HUES64 (cell line): ENCODE measurements around the gene CACNA1S.

Experiments
- H3K27ac ChIP-seq: 2 replicates; pipeline ENCODE4 v1.7.0; 2013; ENCODE audit warnings: low read depth, low read length, inconsistent platforms
- H3K27me3 ChIP-seq: 2 replicates; pipeline ENCODE4 v1.6.1; 2013; ENCODE audit warnings: mild to moderate bottlenecking, low read length; ENCODE audit not compliant: insufficient read depth
- H3K36me3 ChIP-seq: 2 replicates; pipeline ENCODE4 v1.6.1; 2013; ENCODE audit warnings: mild to moderate bottlenecking, low read length; ENCODE audit not compliant: insufficient read depth
- H3K4me1 ChIP-seq: 2 replicates; pipeline ENCODE4 v1.6.1; 2013; ENCODE audit warnings: mild to moderate bottlenecking, low read length, moderate library complexity; ENCODE audit not compliant: insufficient read depth
- H3K4me3 ChIP-seq: 2 replicates; pipeline ENCODE4 v1.5.1; 2013; ENCODE audit warnings: mild to moderate bottlenecking, low read length, moderate library complexity
- H3K9ac ChIP-seq: 2 replicates; pipeline ENCODE4 v1.6.1; 2013; ENCODE audit warnings: mild to moderate bottlenecking, low read depth, low read length
- H3K9me3 ChIP-seq: 2 replicates; pipeline ENCODE4 v1.6.1; 2013; ENCODE audit warnings: low read depth, low read length; ENCODE audit not compliant: insufficient read depth
- WGBS: fragments of 150-250, 120-280 bp; methylation state at CpG from one replicate; pipeline ENCODE4 v1.1.7; 2013; ENCODE audit warnings: missing lambda C conversion rate; 5-methylcytosine and 5-hydroxymethylcytosine counted together

CACNA1S gene

DNA sequence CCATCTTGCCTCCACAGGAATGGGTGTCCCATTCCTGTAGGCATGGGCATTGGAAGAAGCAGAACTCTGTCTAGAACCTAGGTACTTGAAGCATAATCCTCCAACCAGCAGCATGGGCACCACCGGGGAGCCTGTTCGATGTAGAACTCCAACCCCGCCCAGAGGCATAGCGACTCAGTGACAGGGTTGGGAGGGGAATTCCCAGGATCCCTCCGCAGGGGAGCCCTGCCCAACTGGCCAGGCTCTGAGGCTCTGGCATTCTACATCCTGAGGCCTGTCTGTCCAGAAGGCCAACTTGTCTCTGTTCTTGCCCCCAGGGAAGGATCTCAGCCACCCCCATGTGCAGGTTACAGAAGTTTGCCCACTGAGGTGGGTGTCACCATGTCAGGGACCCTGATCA is 38.2 kb downstream of the CACNA1S start:
- no peaks in the 10 kb centered on the region for H3K27me3 ChIP-seq
- no peaks in the 10 kb centered on the region for H3K36me3 ChIP-seq
- H3K9me3 ChIP-seq: no peaks in the 10 kb centered on the region
- H3K27ac ChIP-seq: no peak overlapping the region
- no peaks in the 10 kb centered on the region for H3K4me1 ChIP-seq
- 83% methylated on average over 5 of the region's 5 CpGs for WGBS
- no peak overlapping the region for H3K4me3 ChIP-seq
- H3K9ac ChIP-seq: no peak overlapping the region

DNA sequence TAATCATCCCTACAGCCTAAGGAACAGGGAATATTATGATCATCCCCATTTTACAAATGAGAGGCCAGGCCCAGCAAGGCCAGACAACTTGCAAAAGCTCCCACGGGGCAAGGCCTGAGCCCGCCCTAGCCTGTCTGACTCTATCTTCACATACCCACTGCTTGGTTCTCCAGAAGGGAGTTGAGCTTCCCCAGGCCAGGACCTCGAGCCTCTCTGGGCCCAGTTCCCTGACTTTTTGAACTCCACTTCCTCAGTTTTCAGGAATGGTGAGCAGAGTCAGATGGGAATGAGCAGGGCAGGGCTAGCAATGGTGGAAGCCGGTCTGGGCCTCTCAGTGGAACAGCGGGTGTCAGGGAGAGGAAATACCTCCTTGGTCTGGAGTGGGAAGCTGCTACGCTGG is 39.3 kb downstream of the CACNA1S start:
- Histone ChIP-seq H3K27ac (no peak overlapping the region), H3K27me3 (no peaks in the 10 kb centered on the region), H3K36me3 (no peaks in the 10 kb centered on the region), H3K9me3 (no peaks in the 10 kb centered on the region), H3K9ac (no peak overlapping the region), H3K4me1 (no peaks in the 10 kb centered on the region), H3K4me3 (no peak overlapping the region)
- WGBS: 93% methylated on average over 6 of the region's 6 CpGs

DNA sequence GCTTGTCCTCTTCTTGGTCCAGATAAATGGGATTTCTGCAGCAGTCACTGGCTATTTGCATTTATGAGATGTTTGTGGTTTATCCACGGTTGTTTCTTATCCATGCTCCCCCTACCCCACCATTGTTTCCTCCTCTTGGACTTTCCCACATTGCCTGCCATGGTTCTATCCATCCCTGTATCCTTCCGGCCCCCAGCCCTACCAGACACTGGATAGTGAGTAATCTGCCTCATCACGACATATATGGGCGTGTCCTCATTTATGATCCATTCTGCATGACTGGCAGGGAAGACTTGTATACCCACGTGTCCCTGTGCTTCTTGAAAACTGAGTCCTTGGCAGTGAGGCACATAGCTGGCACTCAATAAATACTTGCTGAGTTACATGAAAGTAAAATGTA is 40.1 kb downstream of the CACNA1S start:
- Histone ChIP-seq H3K9ac (no peak overlapping the region), H3K27ac (no peak overlapping the region), H3K4me3 (no peak overlapping the region), H3K36me3 (no peaks in the 10 kb centered on the region), H3K4me1 (no peaks in the 10 kb centered on the region), H3K9me3 (no peaks in the 10 kb centered on the region), H3K27me3 (no peaks in the 10 kb centered on the region)
- WGBS: 76% methylated on average over 5 of the region's 5 CpGs

DNA sequence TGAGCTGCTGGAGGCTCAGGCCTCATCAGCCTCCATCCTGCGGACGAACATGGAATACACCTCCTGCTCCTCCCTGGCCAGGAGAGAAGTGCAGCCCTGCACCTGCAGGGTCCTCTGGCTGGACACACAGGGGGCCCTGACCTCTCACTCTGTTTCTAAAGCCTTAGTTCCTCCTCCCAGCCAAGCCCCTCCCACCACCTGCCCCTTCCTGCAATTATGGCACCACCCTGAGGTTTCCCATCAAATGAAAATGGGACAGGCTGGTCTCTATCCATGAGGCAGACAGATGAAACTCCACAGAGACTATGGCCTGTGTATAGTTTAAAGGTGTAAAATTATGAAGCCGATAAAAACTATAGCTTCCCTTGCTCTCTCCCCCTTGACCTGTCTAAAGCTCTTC is 42.6 kb downstream of the CACNA1S start:
- H3K4me3 ChIP-seq: no peak overlapping the region
- H3K36me3 ChIP-seq: no peaks in the 10 kb centered on the region
- H3K27ac ChIP-seq: no peak overlapping the region
- no peaks in the 10 kb centered on the region for H3K27me3 ChIP-seq
- 97% methylated on average over 3 of the region's 3 CpGs for WGBS
- no peaks in the 10 kb centered on the region for H3K4me1 ChIP-seq
- H3K9ac ChIP-seq: no peak overlapping the region
- no peaks in the 10 kb centered on the region for H3K9me3 ChIP-seq

DNA sequence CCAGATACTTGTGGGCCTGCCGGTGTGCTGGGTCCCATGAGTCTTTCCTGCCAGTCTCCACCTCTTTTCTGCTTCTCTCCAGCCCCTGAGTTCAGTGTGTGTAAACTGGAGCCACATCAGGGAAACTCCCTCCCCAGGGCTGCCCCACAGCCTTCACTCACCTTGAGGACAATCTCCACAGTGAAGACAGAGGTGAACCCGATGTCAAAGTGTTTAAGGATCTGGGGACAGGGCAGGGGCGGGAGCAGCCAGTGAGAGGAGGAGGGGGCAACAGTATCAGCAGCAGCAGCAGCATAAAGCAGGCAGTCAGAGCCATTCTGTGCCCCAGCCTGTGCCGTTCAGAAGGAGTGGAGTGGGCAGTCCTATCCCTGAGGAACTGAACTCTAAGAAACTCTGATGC is 43.2 kb downstream of the CACNA1S start:
- no peak overlapping the region for H3K27ac ChIP-seq
- H3K9ac ChIP-seq: no peak overlapping the region
- no peaks in the 10 kb centered on the region for H3K9me3 ChIP-seq
- WGBS: 71% methylated on average over 4 of the region's 4 CpGs
- no peak overlapping the region for H3K4me3 ChIP-seq
- H3K4me1 ChIP-seq: no peaks in the 10 kb centered on the region
- no peaks in the 10 kb centered on the region for H3K36me3 ChIP-seq
- H3K27me3 ChIP-seq: no peaks in the 10 kb centered on the region

DNA sequence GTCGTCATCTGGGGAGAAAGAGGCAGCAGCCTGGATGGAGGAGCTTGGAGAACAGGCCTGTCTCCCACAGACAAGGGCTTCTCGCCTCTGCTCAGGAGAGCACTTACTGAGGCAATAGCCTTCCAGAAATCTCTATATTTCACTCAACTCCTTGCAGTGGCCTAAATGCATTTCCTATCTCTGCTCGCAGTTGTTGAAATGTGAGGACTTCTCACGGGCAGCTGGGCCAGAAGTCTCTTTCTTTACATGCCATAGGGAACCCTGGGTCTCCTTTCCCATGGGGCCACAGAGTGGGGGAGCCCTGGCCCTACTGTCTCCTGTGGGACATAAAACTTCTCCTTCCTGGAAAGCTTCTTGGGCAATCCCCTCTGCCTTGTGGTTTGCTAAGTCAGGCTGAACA is 45.2 kb downstream of the CACNA1S start:
- H3K9me3 ChIP-seq: no peaks in the 10 kb centered on the region
- no peak overlapping the region for H3K4me3 ChIP-seq
- H3K4me1 ChIP-seq: peaks cover 5% of the 10 kb centered on the region; the same call in 1 of the 2 replicates
- no peaks in the 10 kb centered on the region for H3K36me3 ChIP-seq
- no peak overlapping the region for H3K9ac ChIP-seq
- WGBS: 88% methylated on average over 4 of the region's 4 CpGs
- H3K27me3 ChIP-seq: no peaks in the 10 kb centered on the region
- no peak overlapping the region for H3K27ac ChIP-seq

DNA sequence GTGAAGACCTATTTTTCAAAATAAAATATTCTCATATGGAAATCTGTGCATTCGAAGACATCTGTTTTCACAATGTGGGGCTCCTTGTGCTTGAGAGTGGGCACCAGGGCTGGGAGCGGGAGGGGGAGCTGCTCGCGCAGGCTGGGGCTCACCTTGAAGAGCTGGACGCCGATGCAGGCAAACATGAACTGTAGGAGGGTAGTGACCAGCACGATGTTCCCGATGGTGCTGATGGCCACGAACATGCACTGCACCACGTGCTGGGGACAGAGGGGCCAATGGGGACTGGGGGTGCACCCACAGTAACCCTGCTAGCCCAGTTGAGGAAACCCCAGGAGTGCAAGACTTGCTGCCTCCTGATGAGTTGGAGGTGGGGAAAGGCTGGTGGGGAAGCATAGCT is 46.5 kb downstream of the CACNA1S start:
- peaks cover 5% of the 10 kb centered on the region; the same call in 1 of the 2 replicates for H3K4me1 ChIP-seq
- no peak overlapping the region for H3K9ac ChIP-seq
- H3K27me3 ChIP-seq: no peaks in the 10 kb centered on the region
- no peaks in the 10 kb centered on the region for H3K9me3 ChIP-seq
- 94% methylated on average over 10 of the region's 10 CpGs for WGBS
- H3K36me3 ChIP-seq: no peaks in the 10 kb centered on the region
- H3K4me3 ChIP-seq: no peak overlapping the region
- no peak overlapping the region for H3K27ac ChIP-seq

DNA sequence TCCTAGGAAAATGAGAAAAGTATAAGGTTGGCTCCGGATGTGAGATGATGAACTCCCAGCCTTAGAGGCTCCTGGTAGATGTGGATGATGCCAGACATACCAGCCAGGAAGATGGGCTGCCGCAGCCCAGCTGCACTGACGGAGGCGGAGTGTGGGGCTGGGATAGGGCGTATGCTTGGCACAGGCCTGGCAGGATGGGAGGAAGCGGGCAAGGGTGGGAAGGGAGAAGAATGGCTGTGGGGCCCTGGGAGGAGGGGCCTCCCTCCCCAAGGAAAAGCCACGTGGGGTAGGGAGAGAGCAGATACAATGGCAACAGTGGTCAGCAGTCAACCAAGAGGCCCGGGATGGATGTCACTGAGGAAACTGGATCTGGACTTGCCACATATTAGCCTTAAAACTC is 47.4 kb downstream of the CACNA1S start:
- Histone ChIP-seq H3K4me1 (peaks cover 8% of the 10 kb centered on the region; the same call in 1 of the 2 replicates), H3K9me3 (no peaks in the 10 kb centered on the region), H3K27ac (no peak overlapping the region), H3K36me3 (no peaks in the 10 kb centered on the region), H3K9ac (no peak overlapping the region), H3K4me3 (no peak overlapping the region), H3K27me3 (no peaks in the 10 kb centered on the region)
- 88% methylated on average over 8 of the region's 8 CpGs for WGBS

DNA sequence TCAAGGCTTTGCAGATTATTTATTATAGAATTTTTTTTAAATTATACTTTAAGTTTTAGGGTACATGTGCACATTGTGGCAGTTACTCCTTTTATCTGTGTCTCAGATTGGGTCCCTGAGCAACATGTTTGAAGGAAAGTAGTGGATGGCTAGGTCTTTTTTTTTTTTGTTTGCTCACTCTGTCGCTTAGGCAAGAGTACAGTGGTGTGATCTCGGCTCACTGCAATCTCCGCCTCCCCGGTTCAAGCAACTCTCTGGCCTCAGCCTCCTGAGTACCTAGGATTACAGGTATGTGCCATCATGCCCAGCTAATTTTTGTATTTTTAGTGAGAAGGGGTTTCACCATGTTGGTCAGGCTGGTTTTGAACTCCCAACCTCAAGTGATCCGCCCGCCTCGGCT is 49.1 kb downstream of the CACNA1S start:
- WGBS: 79% methylated on average over 7 of the region's 7 CpGs

DNA sequence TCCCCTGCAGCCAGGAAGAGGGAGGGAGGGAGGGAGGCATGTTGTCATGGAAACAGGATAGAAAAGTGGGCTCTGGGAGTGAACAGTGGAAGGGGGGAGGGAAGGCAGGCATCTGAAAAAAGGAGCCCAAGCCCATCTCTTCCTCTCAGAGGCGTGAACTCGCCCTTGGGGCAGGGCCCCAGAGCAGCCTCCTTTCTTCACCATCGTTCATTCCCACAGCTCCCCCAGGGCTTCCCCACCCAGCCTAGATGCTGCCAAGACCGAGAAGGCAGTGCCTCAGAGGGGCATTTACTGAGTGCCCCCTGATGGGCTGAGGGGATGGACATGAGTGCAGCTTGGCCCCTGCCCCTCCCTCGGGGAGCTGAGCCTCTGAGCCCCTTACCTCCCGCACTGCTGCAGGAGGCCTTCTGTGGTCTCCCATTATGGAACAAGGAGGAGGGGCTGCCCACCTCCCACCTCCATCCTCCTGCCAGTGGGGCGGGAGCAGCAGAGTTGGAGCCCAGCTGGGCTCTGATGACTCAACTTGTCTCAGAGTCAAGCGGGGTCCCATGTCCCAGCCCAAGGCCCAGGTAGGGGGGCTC is 49.6 kb downstream of the CACNA1S start:
- Histone ChIP-seq H3K9me3 (no peaks in the 10 kb centered on the region), H3K27ac (no peak overlapping the region), H3K4me1 (peaks cover 13% of the 10 kb centered on the region), H3K9ac (no peak overlapping the region), H3K27me3 (no peaks in the 10 kb centered on the region), H3K4me3 (no peak overlapping the region), H3K36me3 (no peaks in the 10 kb centered on the region)
- 24% methylated on average over 8 of the region's 8 CpGs for WGBS

More for the DNA sequence above, 49.1 kb downstream of the CACNA1S start:
- Histone ChIP-seq H3K36me3 (no peaks in the 10 kb centered on the region), H3K9ac (no peak overlapping the region), H3K4me3 (no peak overlapping the region), H3K9me3 (no peaks in the 10 kb centered on the region), H3K4me1 (peaks cover 13% of the 10 kb centered on the region), H3K27ac (no peak overlapping the region), H3K27me3 (no peaks in the 10 kb centered on the region)

DNA sequence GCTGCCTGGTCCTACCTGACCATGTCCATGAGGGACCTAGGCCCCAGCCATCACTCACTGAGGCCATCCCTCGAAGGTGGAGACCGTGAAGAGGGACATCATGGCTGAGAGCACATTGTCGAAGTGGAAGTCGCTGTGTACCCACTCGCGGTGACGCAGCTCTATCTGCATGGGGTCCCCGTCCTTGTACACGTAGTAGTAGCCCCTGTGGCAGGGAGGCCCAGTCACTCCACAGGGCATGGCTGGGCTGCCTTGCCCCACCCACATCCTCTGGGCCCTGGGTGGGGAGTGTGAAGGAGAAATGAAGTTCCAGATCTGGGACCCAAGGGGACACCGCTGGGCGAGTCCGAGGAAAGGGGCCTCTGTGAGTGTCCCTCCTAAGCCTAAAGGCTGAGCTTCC is 50.3 kb downstream of the CACNA1S start:
- H3K27me3 ChIP-seq: no peaks in the 10 kb centered on the region
- no peaks in the 10 kb centered on the region for H3K36me3 ChIP-seq
- H3K9me3 ChIP-seq: no peaks in the 10 kb centered on the region
- H3K4me1 ChIP-seq: peaks cover 13% of the 10 kb centered on the region
- WGBS: 95% methylated on average over 12 of the region's 12 CpGs
- H3K9ac ChIP-seq: no peak overlapping the region
- no peak overlapping the region for H3K4me3 ChIP-seq
- H3K27ac ChIP-seq: no peak overlapping the region

DNA sequence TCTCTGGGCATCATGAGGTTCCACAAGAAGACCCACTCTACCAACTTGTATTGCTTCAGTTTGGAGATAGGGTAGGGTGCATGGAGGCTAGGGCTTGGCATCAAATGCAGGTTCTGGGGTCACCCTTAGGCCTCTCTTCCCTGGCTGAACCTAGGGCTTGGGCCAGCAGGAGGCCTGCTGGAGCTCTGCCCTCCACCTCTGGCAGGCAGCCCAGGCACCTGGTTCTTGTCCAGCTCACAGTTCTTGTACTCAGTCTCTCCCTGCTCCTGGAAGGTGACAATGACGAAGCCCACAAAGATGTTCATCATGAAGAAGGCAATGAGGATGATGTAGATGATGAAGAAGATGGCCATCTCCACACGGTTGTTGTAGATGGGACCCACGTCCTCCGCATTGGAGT is 51.2 kb downstream of the CACNA1S start:
- Histone ChIP-seq H3K27me3 (no peaks in the 10 kb centered on the region), H3K4me3 (no peak overlapping the region)

More for the DNA sequence above, 51.2 kb downstream of the CACNA1S start:
- Histone ChIP-seq H3K4me1 (peaks cover 13% of the 10 kb centered on the region), H3K36me3 (no peaks in the 10 kb centered on the region), H3K9ac (no peak overlapping the region), H3K27ac (no peak overlapping the region), H3K9me3 (no peaks in the 10 kb centered on the region)
- WGBS: 95% methylated on average over 4 of the region's 4 CpGs
